K562 (cell line): ENCODE measurements around the gene FAM117A. TPM values are rescaled to one million over a fixed set of nuclear protein-coding genes. Genes with fewer than 3 reads are reported as not detected.

Experiments used
- EP400 ChIP-seq: fragments of 450-650 bp; IDR thresholded peaks from 2 replicates; pipeline ENCODE4 v1.6.1; 2017; ENCODE audit warnings: antibody characterized with exemption, mild to moderate bottlenecking, moderate library complexity
- JUND ChIP-seq, 2 experiments: IDR thresholded peaks; 2 replicates in 1 of 2; 3 replicates in 1 of 2; pipeline ENCODE4 v1.6.1; 2011; ENCODE audit warnings: borderline replicate concordance in 2 of 2, low read depth in 2 of 2, low read length in 2 of 2, improper control_type of control experiment in 1 of 2, missing biosample characterization in 1 of 2, missing genetic modification characterization in 1 of 2, missing genetic modification reagents in 1 of 2
- KDM1A ChIP-seq, 2 experiments: fragments of 450-650 bp; IDR thresholded peaks; 2 replicates each; pipeline ENCODE4 v1.6.1; 2016; ENCODE audit warnings: mild to moderate bottlenecking in 2 of 2
- MLLT1 ChIP-seq, 2 experiments: fragments of 450-650 bp; IDR thresholded peaks; 2 replicates each; pipeline ENCODE4 v1.6.1; 2016
- MYC ChIP-seq, 2 experiments: fragments of 250-450 bp in 1 of 2; sonication (Bioruptor Pico) in 1 of 2; IDR thresholded peaks; 2 replicates each; pipeline versions ENCODE4 v1.5.1 to v1.6.1; 2012 to 2021; ENCODE audit warnings: low read depth in 2 of 2, borderline replicate concordance in 1 of 2, improper control_type of control experiment in 1 of 2, low read length in 1 of 2, mild to moderate bottlenecking in 1 of 2, moderate library complexity in 1 of 2
- NEUROD1 ChIP-seq: fragments of 150-350 bp; IDR thresholded peaks from 2 replicates; pipeline ENCODE4 v1.6.1; 2014; ENCODE audit warnings: borderline replicate concordance, low read length, low read depth; ENCODE audit not compliant: partially characterized antibody
- NFIC ChIP-seq: fragments of 450-650 bp; IDR thresholded peaks from 2 replicates; pipeline ENCODE4 v1.6.1; 2017; ENCODE audit warnings: mild to moderate bottlenecking, inconsistent platforms
- PML ChIP-seq: IDR thresholded peaks from 2 replicates; pipeline ENCODE4 v1.6.1; 2012; ENCODE audit warnings: low read length, inconsistent platforms
- POLR2H ChIP-seq: IDR thresholded peaks from 2 replicates; pipeline ENCODE4 v1.6.1; 2016; ENCODE audit warnings: missing genetic modification characterization, low read depth, mild to moderate bottlenecking, control low read depth, missing compliant biosample characterization, moderate library complexity
- SETDB1 ChIP-seq: IDR thresholded peaks from one replicate; pipeline ENCODE4 v1.6.1; 2012; ENCODE audit warnings: low read length, control low read depth, inconsistent platforms
- SNRNP70 ChIP-seq: fragments of 200-400 bp; formaldehyde crosslinking; optimal IDR thresholded peaks from 2 replicates; pipeline ENCODE3; 2017; ENCODE audit warnings: low read depth, low read length
- SRSF9 ChIP-seq: fragments of 200-400 bp; formaldehyde crosslinking; IDR thresholded peaks from 2 replicates; pipeline ENCODE4 v1.6.1; 2017; ENCODE audit warnings: low read depth, low read length, borderline replicate concordance
- STAT5A ChIP-seq: IDR thresholded peaks from 2 replicates; pipeline ENCODE4 v1.6.1; 2012; ENCODE audit warnings: low read length, inconsistent platforms, borderline replicate concordance
- SUPT5H ChIP-seq: fragments of 450-650 bp; IDR thresholded peaks from 2 replicates; pipeline ENCODE4 v1.6.1; 2016
- TGIF2 ChIP-seq: sonication (generic); formaldehyde crosslinking; IDR thresholded peaks from 2 replicates; pipeline ENCODE4 v1.8.1; 2022; ENCODE audit warnings: mild to moderate bottlenecking, missing genetic modification reagents, moderate library complexity
- TSC22D4 ChIP-seq: fragments of 450-650 bp; IDR thresholded peaks from 2 replicates; pipeline ENCODE4 v1.6.1; 2016; ENCODE audit warnings: missing genetic modification characterization, missing biosample characterization, control low read depth
- WHSC1 ChIP-seq: IDR thresholded peaks from one replicate; pipeline ENCODE4 v1.6.1; 2012; ENCODE audit warnings: low read length, control low read depth, inconsistent platforms
- XRCC5 ChIP-seq: fragments of 200-400 bp; formaldehyde crosslinking; IDR thresholded peaks from 2 replicates; pipeline ENCODE4 v1.6.1; 2017; ENCODE audit warnings: low read depth, mild to moderate bottlenecking, low read length
- ZFP1 ChIP-seq: fragments of 450-650 bp; formaldehyde crosslinking; IDR thresholded peaks from 2 replicates; pipeline ENCODE4 v1.4.0; 2020; ENCODE audit warnings: mild to moderate bottlenecking, mixed read lengths
- ZNF277 ChIP-seq: fragments of 250-450 bp; sonication (Bioruptor Pico); IDR thresholded peaks from 2 replicates; pipeline ENCODE4 v1.8.0; 2022; ENCODE audit warnings: inconsistent platforms, mild to moderate bottlenecking, moderate library complexity, borderline replicate concordance
- ZNF311 ChIP-seq: fragments of 250-450 bp; sonication (Bioruptor Pico); IDR thresholded peaks from 2 replicates; pipeline ENCODE4 v1.4.0; 2020; ENCODE audit warnings: mild to moderate bottlenecking, moderate library complexity
- ZNF511 ChIP-seq: sonication (generic); formaldehyde crosslinking; IDR thresholded peaks from 2 replicates; pipeline ENCODE4 v1.8.0; 2022; ENCODE audit warnings: mild to moderate bottlenecking, missing genetic modification reagents
- ZNF586 ChIP-seq: fragments of 450-650 bp; formaldehyde crosslinking; conservative IDR thresholded peaks from 2 replicates; pipeline ENCODE4 v1.4.0; 2020; ENCODE audit warnings: mild to moderate bottlenecking, moderate library complexity
- ZNF717 ChIP-seq: fragments of 250-450 bp; sonication (Bioruptor Pico); IDR thresholded peaks from 2 replicates; pipeline ENCODE4 v1.5.0; 2021
- polyA plus RNA-seq, 8 experiments: library from polyadenylated mRNA; depleted of rRNA in 4 of 8; stranded (reverse) in 5 of 8; unstranded in 3 of 8; fragments of >200 nt; fragmentation: Nextera tagmentation in 2 of 8; fragmentation: Illumina TruSeq in 1 of 8; extraction: Ambion mirVana in 2 of 8; extraction: Trizol in 1 of 8; gene quantifications; 2 replicates each; pipeline versions ENCODE4 v1.2.1 to v1.2.3, GENCODE V29; 2011 to 2014; ENCODE audit warnings: inconsistent platforms in 1 of 8, missing spikeins in 1 of 8
- total RNA-seq, 7 experiments: library from RNA; depleted of rRNA in 6 of 7; stranded (reverse); fragments of >200 nt in 6 of 7; fragmentation: Illumina TruSeq in 2 of 7; extraction: Trizol in 2 of 7; gene quantifications; 2 replicates each; pipeline versions ENCODE4 v1.2.1 to v1.2.3, GENCODE V29; 2011 to 2021; ENCODE audit warnings: low replicate concordance in 1 of 7

The FAM117A gene
- total and polyA plus RNA-seq, 9 of the 15 experiments (the other 6 are each of a cell fraction or from before 2014, with no cell fraction given): 3.1 to 79.7 (median 36.6) TPM

GRCh38 chr17:49788478-49789242 lies 24.7 kb upstream of the FAM117A start, which contains the start of gene KAT7 (continued):
- TF ChIP-seq MLLT1 (IDR thresholded peaks at IDR 0.05) (peak in 1 of 2 experiments; percentile 98; a peak in 3 of 4 replicates), SRSF9 (no peak), MYC (IDR thresholded peaks at IDR 0.05; ENCODE audit: low read depth, low read length) (peak; percentile 63), MYC (CRISPR knock-in tag; IDR thresholded peaks at IDR 0.05; ENCODE audit: borderline replicate concordance, low read depth) (0 out of 2 replicates have a peak, but pooled peaks have one; percentile 31), ZNF277 (CRISPR knock-in tag) (no peak), ZNF311 (0 out of 2 replicates have a peak, but pooled peaks have one; percentile 13), PML (peak; percentile 94), SNRNP70 (no peak), POLR2H (peak; percentile 91), TSC22D4 (tag) (no peak), ZNF586 (CRISPR knock-in tag) (no peak), EP400 (peak; percentile 84), WHSC1 (no peak), TGIF2 (no peak), NEUROD1 (peak; percentile 99), JUND (IDR thresholded peaks at IDR 0.05; ENCODE audit: borderline replicate concordance, low read depth, low read length) (peak; percentile 69; the same call in 1 of the 2 replicates), JUND (tag; IDR thresholded peaks at IDR 0.05; ENCODE audit: borderline replicate concordance, low read depth, low read length) (peak; percentile 45; the same call in 2 of the 3 replicates), STAT5A (no peak), XRCC5 (peak; percentile 80; the same call in 1 of the 2 replicates), NFIC (no peak; the same call in 1 of the 2 replicates), KDM1A (IDR thresholded peaks at IDR 0.05) (no peak), ZFP1 (CRISPR knock-in tag) (no peak), SUPT5H (peak; percentile 98), ZNF511 (CRISPR knock-in tag) (peak; percentile 84; the same call in 1 of the 2 replicates), ZNF717 (CRISPR knock-in tag) (no peak), SETDB1 (no peak)
